ENCODE measurements around the gene ATP1A3.

ATP1A3 gene

DNA sequence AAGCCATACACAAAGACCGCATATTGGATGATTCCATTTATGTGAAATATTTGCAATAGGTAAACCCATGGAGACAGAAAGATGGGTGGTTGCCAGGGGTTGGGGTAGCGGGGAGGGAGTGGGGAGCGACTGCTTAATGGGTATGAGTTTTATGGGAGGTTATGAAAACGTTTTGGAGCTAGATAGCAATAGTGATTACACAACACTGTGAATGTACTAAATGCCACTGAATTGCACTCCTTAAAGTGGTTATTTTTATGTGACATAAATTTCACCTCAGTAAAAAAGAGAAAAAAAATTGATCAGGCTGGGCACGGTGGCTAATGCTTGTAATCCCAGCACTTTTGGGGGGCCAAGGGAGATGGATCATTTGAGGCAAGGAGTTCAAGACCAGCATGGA is 39.4 kb upstream of the ATP1A3 start:
- TF ChIP-seq, protein P1, sequence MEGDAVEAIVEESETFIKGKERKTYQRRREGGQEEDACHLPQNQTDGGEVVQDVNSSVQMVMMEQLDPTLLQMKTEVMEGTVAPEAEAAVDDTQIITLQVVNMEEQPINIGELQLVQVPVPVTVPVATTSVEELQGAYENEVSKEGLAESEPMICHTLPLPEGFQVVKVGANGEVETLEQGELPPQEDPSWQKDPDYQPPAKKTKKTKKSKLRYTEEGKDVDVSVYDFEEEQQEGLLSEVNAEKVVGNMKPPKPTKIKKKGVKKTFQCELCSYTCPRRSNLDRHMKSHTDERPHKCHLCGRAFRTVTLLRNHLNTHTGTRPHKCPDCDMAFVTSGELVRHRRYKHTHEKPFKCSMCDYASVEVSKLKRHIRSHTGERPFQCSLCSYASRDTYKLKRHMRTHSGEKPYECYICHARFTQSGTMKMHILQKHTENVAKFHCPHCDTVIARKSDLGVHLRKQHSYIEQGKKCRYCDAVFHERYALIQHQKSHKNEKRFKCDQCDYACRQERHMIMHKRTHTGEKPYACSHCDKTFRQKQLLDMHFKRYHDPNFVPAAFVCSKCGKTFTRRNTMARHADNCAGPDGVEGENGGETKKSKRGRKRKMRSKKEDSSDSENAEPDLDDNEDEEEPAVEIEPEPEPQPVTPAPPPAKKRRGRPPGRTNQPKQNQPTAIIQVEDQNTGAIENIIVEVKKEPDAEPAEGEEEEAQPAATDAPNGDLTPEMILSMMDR (conservative IDR thresholded peaks at IDR 0.05; ENCODE audit: low read depth, low read length), result no peak
- H3K4me3 ChIP-seq (ENCODE audit: low read length), result no peak overlapping the region
- DNase-seq (ENCODE audit: low read depth), result no peak

DNA sequence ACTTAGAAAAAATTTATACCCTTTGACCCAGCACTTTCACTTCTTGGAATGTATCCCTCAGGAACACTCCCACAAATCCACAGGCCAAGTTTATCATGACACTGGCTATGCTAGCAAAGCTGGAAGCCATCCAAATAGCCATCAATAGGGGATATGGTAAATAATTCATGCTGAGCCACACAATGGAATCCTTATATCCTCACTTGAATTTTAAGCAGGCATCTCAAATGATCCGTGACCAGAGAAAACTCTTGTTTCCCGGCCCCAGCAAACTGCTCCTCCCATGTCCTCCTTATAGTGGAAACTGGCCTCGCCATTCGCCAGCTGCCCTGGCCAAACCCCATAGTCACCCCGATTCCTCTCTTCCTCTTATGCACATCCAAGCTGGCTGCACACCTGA is 38.4 kb upstream of the ATP1A3 start:
- H3K4me3 ChIP-seq (ENCODE audit: low read length), result no peak overlapping the region
- no peak for DNase-seq (ENCODE audit: low read depth)
- TF ChIP-seq, protein P1 (conservative IDR thresholded peaks at IDR 0.05; ENCODE audit: low read depth, low read length), result no peak

DNA sequence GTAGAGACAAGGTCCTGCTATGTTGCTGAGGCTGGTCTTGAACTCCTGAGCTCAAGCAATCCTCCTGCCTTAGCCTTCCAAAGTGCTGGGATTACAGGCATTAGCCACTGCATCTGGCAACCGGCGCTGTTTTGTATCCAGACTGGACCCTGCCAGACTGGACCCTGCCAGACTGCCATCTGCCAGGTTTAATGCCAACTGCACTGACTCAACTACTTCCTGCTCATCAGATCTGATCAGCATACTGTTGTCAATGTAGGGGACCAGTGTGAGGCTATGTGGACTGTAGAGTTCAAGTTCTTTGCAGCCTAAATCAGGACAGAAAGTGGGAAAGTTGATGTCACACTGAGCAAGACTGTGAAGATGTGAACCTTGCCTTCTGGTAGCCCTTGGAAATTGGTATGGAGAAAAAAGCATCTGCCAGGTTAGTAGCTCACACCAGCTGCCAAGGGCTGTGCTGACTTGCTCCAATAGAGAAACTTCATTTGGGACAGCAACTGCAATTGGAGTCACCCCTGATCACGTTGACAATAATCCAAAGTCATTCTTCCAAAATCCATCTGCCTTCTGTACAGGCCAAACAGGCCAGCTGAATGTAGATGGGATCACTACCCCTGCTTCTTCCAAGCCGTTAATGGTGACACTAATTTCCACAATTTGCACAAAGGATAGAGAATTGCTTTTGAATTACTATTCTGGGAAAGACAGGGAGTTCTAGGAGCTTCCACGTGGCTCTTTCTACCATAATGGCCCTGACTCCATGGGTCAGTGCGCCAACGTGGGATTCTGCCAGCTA is 36.8 kb upstream of the ATP1A3 start:
- no peak for DNase-seq (ENCODE audit: low read depth)
- TF ChIP-seq, protein P1 (conservative IDR thresholded peaks at IDR 0.05; ENCODE audit: low read depth, low read length), result no peak
- no peak overlapping the region for H3K4me3 ChIP-seq (ENCODE audit: low read length)

DNA sequence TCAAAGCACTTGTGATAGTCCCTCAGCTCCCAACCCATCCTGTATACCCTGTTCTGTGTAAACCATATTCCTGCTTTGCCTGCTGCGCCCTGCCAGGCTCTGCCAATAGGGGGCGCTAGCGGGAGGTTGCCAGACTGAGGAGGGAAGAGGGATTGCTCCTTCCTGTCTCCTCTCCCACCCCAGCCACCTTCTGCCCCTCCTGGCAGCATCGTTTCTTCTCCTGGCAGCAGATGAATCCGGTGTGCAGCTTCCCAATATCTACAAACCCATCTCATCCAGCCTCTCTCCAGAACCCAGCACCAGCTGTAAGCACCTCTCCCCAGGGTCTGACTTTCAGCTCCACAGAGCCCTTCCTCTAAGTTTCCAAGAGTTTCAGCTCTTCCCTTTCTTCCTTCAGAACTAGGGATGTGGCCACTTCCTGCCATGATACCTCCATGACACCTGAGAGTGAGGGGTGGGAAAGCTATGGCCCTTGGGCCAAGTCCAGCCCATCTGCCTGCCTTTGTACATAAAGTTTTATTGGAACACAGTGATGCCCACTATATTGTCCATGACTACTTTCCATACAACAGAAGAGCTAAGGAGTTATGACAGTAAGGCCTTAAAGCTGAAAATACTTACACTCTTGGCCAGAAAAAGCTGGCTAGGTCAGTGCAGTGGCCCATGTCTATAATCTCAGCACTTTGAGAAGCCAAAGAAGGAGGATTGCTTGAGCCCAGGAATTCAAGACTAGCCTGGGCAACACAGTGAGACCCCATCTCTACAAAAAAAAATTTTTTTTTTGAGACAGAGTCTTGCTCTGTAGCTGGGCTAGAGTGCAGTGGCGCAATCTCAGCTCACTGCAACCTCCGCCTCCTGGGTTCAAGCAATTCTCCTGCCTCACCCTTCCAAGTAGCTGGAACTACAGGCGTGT is 34.5 kb upstream of the ATP1A3 start:
- no peak overlapping the region for H3K4me3 ChIP-seq (ENCODE audit: low read length)
- DNase-seq (ENCODE audit: low read depth), result no peak
- TF ChIP-seq, protein P1 (conservative IDR thresholded peaks at IDR 0.05; ENCODE audit: low read depth, low read length), result peak; percentile 76

DNA sequence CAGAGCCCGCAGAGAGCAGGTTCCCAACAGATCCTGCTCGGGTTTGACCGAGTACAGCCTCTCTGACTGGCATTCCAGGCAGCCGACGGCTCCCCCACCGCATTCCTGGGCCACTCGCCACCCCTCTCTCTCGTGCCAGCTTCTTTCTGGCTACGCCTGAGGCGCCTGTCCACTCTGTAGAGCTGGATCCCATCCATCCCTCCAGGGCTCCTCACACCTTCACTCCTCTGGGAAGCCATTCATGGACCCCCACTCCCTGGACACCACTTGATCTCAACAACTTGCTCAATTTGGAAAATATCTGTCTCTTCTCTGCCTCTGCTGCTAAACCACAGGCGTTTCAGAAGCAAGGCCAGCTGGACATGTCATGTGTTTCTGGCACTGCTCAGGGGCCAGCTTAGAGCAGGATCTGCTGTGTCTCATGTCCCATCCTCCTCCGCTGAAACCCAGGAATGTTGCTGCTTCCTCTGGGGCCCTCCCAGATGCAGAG is 30.6 kb upstream of the ATP1A3 start:
- TF ChIP-seq, protein P1 (conservative IDR thresholded peaks at IDR 0.05; ENCODE audit: low read depth, low read length), result no peak
- no peak for DNase-seq (ENCODE audit: low read depth)

DNA sequence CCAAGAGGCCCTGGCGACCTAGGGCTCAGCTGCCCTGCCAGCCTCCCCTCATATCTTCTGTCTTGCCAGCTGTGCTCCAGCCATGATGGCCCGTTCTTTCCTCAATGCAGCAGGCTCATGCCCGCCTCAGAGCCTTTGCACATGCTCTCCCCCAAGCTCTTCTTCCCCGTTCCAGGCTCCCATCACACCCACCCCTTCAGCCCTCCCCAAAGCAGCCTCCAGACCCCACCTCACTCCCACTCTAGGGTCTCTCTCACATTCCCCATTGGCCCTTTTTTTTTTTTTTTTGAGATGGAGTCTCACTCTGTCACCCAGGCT is 29.9 kb upstream of the ATP1A3 start:
- H3K4me3 ChIP-seq (ENCODE audit: low read length), result no peak overlapping the region
- TF ChIP-seq, protein P1 (conservative IDR thresholded peaks at IDR 0.05; ENCODE audit: low read depth, low read length), result no peak
- no peak for DNase-seq (ENCODE audit: low read depth)

More for the DNA sequence above, 30.6 kb upstream of the ATP1A3 start:
- no peak overlapping the region for H3K4me3 ChIP-seq (ENCODE audit: low read length)
